Hematopoietic multipotent progenitor cell treated with erythropoietin and hydrocortisone succinate and interleukin-3 and kit ligand, for 15 days (in vitro differentiated cells): ENCODE data around the gene TRPM5.

Source experiments
- DNase-seq: peaks from one replicate; pipeline ENCODE4 v3.0.0-alpha.2; 2015; ENCODE audit warnings: low spot score

The TRPM5 gene

GRCh38 chr11:2436013-2436520 lies 8.2 kb downstream of the TRPM5 start:
- no peak for DNase-seq

GRCh38 chr11:2435288-2436012 lies 8.9 kb downstream of the TRPM5 start:
- no peak for DNase-seq

GRCh38 chr11:2434506-2435255 lies 9.6 kb downstream of the TRPM5 start:
- no peak for DNase-seq

- no peak for DNase-seq
Observed at GRCh38 chr11:2434008-2434407, 10.3 kb downstream of the TRPM5 start.

GRCh38 chr11:2433106-2433925 lies 11.0 kb downstream of the TRPM5 start:
- no peak for DNase-seq

- no peak for DNase-seq
Observed at GRCh38 chr11:2432628-2433071, 11.7 kb downstream of the TRPM5 start.

- no peak for DNase-seq
Observed at GRCh38 chr11:2432171-2432621, 12.1 kb downstream of the TRPM5 start.

- DNase-seq, result no peak
Observed at GRCh38 chr11:2431395-2431794, 12.9 kb downstream of the TRPM5 start.

GRCh38 chr11:2428322-2428795 lies 16.0 kb downstream of the TRPM5 start:
- peak; percentile 65 for DNase-seq

- DNase-seq, result no peak
Observed at GRCh38 chr11:2427721-2428321, 16.5 kb downstream of the TRPM5 start.

- DNase-seq, result no peak
Observed at GRCh38 chr11:2426826-2427521, 17.3 kb downstream of the TRPM5 start.

GRCh38 chr11:2426221-2426620 lies 18.1 kb downstream of the TRPM5 start:
- DNase-seq, result no peak

- DNase-seq, result no peak
Observed at GRCh38 chr11:2425506-2425905, 18.8 kb downstream of the TRPM5 start.

GRCh38 chr11:2424811-2425495 lies 19.4 kb downstream of the TRPM5 start:
- no peak for DNase-seq

GRCh38 chr11:2423157-2424025 lies 20.9 kb downstream of the TRPM5 start:
- no peak for DNase-seq

GRCh38 chr11:2422461-2423156 lies 21.7 kb downstream of the TRPM5 start:
- no peak for DNase-seq

- no peak for DNase-seq
Observed at GRCh38 chr11:2421996-2422395, 22.3 kb downstream of the TRPM5 start.

- DNase-seq, result no peak
Observed at GRCh38 chr11:2421226-2421994, 22.9 kb downstream of the TRPM5 start.
